Activated CD4-positive, alpha-beta T cell treated with anti-CD3 and anti-CD28 coated beads, Interleukin-2, amount 50 U/mL, for 48 hours (primary cell): ENCODE data around the gene WDR27.
A peak's percentile ranks its signal among the peaks of the same experiment; 100 is the strongest.

Source experiments
- DNase-seq, 2 experiments: peaks; one replicate each; pipeline ENCODE4 v3.0.0-alpha.2; 2020

Gene WDR27

DNA sequence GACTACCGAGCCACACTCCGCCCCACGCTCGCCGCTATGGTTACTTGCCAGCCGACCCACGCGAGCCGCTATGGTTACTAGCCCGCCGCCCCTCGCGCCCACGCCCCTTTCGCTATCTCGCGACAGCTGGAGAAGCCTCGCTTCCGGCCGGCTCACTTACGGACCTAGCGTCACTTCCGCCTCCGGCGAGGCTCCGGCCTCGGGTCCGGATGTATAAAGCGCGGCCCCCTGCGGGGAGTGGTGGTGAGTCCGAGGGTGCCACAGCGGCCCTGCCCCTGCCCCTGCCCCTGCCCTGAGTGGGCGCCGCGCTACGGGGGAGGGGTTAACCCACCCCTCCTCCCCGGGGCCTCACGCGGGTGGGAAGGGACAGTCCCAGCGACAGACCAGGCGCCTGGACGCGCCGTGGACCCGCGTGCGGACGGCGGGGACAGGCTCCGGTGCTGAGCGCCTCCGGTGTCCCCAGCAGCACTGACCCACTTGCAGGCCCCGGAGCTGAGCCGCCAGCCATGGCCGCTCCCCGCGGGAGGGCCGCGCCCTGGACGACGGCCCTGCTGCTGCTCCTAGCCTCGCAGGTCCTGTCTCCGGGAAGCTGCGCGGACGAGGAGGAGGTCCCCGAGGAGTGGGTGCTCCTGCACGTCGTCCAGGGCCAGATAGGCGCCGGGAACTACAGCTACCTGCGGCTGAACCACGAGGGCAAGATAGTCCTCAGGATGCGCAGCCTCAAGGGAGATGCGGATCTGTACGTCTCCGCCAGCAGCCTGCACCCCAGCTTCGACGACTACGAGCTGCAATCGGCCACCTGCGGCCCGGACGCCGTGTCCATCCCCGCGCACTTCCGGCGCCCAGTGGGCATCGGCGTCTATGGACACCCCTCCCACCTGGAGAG, at the start of gene WDR27, which contains the start of gene C6orf120:
WDR27 (minus strand) TSS at position 76 of the 886 bp plus-strand sequence. CDS start 13,024 bp downstream, outside the sequence.
C6orf120 (plus strand) TSS at position 173 of the 886 bp plus-strand sequence; CDS start at position 507, 334 bp downstream.
- peak; percentile 98 for DNase-seq

DNA sequence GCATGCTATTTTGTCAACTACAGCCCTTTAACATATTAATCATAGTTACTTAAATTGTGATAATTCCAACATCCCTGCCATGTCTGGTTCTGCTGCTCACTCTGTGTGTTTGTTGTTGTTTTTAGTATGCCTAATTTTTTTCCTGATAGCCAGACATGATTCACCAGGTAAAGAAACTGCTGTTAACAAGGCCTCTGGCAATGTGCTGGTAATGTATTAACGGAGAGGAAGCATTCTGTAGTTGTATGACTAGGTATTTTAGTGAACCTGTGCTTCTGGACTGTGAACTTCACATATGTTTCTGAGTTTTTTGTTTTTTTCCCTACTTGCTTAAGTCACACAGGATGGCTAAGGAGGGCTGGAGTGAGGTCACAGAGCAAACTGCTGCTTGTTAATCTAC, 44.7 kb upstream of the WDR27 start:
- no peak for DNase-seq

- DNase-seq: no peak
These were observed 43.6 kb upstream of the WDR27 start for GRCh38 chr6:169745405-169745804.

DNA sequence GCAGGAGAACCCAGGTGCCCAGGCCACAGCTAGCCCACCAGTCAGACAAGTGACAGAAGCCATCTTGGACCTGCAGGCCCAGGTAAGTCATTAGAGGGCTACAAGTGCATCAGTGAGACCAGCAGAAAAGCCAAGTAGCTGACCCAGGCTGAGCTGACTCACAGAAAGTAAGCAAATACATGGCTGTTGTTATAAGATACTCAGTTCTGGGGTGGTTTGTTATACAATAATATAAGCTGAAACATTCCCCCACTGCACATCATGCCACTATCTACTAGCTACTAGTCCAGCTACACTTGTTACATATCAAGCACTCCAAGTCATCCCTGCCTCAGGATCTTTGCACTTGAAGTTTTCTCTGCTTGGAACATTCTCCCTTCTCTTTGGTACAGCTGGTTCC, 39.5 kb upstream of the WDR27 start:
- DNase-seq: no peak

GRCh38 chr6:169738976-169739529, 37.2 kb upstream of the WDR27 start:
- DNase-seq: no peak

DNA sequence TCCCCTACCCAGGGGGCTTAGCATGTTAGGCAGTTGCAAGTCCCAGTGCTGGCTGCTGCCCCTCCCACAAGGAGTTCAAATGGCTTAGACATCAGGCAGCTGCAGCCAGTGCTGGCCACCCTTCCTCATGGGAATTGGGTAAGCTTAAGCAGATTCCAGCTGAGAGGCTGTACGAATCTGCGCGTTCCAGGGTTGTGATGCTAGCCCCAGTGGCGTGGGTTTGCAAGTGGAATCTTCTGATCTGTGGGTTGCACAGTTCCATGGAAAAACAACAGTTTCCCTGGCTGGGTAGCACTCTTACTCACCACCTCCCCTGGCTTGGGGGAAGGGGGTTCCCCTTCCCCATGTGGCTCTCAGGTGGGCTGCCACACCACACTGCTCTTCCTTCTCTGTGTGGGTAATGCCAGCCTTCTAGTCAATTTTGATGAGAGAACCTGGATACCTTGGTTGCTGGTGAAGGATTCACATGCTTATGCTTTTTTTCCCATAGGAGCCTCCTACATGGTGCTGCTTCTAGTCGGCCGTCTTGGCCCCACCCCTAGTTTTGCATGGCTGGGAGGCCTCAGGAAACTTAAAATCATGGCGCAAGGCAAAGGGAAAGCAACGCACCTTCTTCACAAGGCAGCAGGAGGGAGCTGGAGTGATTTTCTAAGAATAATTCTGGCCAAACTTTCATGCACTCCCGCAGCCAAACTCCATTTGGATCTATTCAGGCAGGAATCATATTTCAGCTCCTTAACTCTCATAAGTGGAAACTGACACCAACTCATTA, 36.6 kb upstream of the WDR27 start:
- DNase-seq: no peak

- no peak for DNase-seq
These were observed 28.1 kb upstream of the WDR27 start for GRCh38 chr6:169729961-169730360.

DNA sequence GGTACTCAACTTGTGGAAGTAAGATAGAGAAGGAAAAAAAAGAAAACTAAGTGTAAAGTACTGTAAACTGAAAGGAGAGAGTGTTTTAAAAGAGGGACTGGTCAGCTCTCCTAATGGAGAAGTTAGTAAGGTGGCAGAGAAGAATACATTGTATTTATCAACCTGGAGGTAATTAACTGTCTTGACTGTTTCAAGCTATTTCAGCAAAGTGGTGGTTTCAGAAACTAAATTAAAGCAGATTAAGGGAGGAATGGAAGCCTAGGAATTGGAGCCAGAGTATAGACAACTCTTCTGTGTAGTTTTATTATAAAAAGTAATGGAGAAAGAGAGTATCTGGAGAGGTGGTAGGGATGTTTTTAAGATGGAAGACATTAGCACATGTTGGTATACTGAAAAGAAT, 25.1 kb upstream of the WDR27 start:
- no peak for DNase-seq

DNA sequence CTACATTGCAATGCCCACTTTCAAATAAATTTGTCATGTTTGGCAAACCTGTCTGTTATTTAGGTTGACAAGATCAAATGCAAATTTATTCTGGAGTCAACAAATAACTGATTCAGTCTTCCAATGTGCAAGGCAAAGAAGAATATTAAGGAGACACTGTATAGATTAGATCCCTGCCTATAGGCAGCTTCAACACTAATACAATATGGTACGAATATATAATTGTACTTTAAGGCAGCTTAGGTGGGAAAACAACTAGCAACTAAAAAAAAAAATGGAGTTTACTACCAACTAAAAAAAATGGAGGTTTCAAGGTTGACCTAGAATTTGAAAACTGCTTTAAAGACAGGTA, 24.2 kb upstream of the WDR27 start:
- no peak for DNase-seq

DNA sequence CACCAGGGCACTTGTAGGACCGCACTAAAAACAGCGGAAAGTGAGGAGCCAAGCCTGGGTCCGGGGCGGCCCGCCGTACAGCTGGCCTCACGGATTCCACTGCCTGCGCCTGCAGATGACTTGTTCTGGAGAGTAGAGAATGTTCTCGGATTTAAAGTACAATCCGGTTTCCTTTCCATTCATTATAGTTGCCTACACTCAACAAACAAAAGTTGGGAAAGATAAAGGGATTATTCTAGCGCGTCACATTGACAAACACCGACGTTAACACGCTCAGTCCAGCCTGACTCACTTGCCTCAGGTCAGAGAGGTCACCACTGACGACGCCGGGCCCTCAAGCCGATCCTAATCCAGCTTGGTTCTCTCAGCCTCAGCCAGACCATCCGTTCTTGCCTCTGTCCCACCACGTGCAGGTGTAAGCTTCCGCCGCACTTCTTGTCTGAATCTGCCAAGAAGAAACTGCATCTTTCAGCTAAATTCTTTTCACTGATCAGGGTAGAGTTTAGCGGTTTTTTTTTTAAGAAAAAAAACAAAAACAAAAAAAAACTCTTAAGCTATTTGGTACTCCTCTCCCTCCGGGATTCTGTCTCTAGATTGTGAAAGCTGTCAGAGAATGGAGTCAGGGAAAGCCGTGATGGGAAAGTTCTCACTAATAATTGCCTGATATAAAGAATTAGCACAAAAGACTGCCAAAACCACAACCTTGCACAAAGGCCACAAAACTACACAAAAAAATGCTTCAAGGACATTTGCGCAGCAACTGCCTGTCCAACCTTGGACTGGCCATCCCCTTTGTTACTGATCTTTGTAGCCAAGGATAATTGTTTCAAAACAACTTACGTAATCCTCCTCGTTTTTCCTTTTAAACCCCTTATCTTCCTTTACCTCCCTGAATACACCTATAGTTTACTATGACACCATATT, 23.6 kb upstream of the WDR27 start:
- DNase-seq: peak; percentile 35 to 43

GRCh38 chr6:169724494-169725124, 22.8 kb upstream of the WDR27 start, which contains the start of gene PHF10:
Gene PHF10, minus strand, starts transcription at chr6:169724500. Its CDS starts 569 bp downstream, at chr6:169723931.
- peak; percentile 65 to 69 for DNase-seq

DNA sequence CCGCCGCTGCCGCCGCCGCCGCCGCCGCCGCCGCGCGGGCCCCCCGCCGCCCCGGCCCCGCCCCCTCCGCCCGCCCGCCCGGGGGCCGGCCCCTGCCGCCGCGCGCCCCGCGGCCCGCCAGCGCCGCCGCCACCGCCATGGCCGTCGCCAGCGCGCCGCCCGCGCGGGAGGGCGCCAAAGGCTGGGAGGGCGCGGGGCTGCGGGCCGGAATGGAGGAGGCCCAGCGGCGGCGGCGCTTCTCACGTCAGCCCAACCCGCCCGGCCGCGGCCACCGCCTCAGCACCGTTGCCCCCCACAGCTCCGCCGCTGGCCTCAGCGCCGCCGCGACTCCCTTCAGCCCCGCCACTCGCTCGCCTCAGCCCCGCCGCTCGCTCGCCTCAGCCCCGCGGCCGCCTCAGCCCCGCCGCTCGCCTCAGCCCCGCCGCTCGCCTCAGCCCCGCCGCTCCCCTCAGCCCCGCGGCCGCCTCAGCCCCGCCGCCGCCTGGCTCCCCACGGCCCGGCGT, 22.2 kb upstream of the WDR27 start:
- DNase-seq: peak; percentile 24 to 36

DNA sequence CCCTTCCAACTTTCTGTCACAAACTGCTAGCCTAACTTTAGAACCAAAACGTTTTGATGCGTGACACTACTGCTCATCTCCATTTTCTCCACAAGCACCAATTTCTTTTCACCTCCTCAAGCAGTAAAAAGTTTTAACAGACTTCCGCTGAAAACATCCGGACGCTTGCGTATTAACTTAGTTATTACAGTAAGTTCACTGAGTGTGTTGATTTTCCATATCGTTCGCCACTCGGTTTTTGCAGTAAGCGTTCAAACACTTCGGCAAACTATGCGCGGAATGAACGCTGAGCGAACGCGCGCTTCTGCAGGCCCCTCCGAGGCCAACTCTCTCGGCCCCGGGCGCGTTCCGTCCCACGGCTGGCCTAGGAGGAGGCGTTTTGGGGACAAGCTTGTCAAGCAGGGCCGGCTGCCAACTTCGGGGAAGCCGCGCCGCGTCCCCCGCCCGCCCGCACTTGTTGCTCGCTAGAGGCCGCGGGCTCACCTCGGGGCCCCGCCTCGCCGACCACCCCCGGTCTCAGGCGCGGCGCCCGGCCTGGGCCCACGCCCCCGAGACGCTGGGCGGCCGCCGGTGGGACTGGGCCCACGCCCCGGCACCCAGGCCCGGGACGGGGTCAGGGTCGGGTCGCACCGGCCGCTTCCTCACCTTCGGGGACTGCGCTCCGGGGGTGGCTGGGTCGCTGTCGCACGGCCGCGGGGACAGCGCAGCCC, 21.5 kb upstream of the WDR27 start:
- peak; percentile 56 to 65 for DNase-seq

DNA sequence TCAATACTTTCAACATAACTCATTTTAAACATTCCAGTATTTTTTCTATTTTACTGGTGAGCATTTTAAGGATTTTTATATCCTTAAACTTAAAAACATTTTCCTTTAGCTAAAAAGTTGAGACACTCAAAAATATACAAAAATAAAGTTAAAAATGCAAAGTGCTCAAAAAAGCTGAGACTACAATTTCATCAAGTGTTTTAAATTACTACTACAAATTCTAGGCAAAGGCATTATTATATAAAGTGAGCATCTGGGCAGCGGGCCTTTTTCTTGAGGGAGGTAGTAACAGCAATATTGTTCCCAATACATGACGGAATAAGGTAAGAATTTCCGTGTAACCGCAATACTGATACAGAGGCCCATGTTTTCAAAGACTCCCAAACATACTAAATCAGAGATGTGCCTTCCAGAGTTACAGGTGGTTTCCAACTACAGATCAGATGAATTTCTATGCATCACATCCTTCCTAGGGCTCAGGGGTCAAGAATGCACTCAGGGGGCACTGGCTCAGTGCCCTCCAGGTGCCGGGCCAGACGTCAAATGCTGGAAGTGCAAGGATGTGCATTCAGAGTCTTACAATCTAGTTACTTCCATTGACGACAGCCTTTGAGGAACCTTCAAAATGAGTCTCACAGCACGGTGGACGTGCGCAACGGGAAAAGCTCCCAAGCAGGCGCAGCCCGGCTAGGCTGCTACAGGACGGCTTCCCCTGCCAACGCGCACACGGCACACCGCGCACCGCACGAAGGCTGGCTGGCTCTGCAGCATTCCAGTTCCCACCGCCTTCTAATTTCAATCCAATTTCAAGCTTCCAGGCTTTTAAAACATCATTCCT, 20.8 kb upstream of the WDR27 start:
- peak; percentile 43 to 54 for DNase-seq

GRCh38 chr6:169720207-169720855, 18.5 kb upstream of the WDR27 start:
- DNase-seq: no peak

- DNase-seq: no peak
These were observed 17.3 kb upstream of the WDR27 start for GRCh38 chr6:169719117-169719516.

DNA sequence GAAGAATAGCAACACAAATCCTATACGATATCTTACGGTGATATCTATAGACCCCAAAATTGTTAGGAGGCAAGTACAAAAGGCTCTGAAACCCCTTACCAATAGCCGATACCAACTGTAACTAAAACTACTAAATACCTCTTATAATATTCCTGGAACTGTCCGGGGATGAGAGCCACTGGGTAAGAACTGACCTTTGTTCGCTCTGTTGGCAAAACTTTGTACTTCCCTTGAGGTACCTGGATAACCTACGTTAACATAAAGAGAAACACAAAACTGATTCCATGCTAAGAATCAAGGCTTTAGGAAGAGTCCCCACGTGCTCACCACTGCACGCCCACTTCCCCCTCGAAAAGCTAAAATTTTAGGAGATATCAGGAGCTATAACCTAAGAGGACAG, 12.8 kb upstream of the WDR27 start:
- DNase-seq: no peak

DNA sequence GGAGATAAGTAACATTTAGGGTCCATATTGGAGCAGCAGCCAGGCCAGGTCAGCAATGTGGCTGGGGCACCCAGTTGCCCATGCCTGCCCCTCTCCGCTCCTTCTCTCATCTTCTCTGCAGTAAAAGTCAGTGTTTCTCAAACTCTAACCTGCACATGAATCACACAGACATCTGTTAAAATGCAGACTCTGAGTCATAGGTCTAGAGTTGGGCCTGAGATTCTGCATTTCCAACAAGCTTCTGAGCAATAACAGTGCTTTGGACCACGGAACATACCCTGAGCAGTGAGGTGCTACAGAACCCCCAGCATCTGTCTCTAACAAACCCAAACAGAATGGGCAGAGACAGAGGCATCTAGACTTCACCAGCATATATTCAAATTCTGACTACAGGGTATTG, 12.3 kb upstream of the WDR27 start:
- no peak for DNase-seq

DNA sequence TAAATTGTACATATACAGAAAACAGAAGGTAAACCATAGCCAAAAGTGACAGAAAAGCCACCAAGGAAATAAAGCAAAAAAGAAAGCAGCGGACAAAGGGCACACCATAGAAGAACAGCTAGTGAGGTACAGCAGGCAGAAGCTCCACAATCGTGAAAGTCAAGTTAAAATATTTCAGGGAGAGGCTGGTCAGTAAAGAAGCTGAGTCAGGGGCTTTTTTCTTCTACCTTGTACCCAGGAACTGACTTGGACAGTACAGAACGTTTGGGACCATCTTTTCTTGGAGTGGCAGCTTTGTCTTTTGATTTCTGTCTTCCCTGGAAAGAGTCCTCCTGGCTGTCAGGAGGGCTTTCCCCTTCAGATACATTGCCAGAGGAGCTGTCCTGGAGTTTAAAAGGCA, 8.2 kb upstream of the WDR27 start:
- DNase-seq: no peak
